Stimulated activated CD4-positive, alpha-beta T cell treated with anti-CD3 and anti-CD28 coated beads, TNF-alpha, amount 100 ng/mL, for 48 hours (primary cell): ENCODE data around the gene GOLGB1.

Experiments
- DNase-seq, 3 donors: peaks; one replicate each; pipeline ENCODE4 v3.0.0-alpha.2; 2020; ENCODE audit warnings: low read depth in 3 of 3

Gene GOLGB1

GRCh38 chr3:121630355-121630754 is 119.2 kb downstream of the GOLGB1 start:
- no peak for DNase-seq

GRCh38 chr3:121629601-121630000 is 119.9 kb downstream of the GOLGB1 start:
- DNase-seq = no peak

GRCh38 chr3:121627622-121628021 is 121.9 kb downstream of the GOLGB1 start:
- DNase-seq = no peak

- DNase-seq = no peak
These were observed 122.3 kb downstream of the GOLGB1 start for GRCh38 chr3:121627211-121627610.

- DNase-seq = no peak
These were observed 123.0 kb downstream of the GOLGB1 start for GRCh38 chr3:121626495-121626894.

GRCh38 chr3:121624147-121624899 is 125.2 kb downstream of the GOLGB1 start:
- no peak for DNase-seq

- no peak for DNase-seq
These were observed 128.1 kb downstream of the GOLGB1 start for GRCh38 chr3:121621491-121621890.

- DNase-seq = no peak
These were observed 129.8 kb downstream of the GOLGB1 start for GRCh38 chr3:121619691-121620090.
